ENCODE measurements around the gene USP10. TPM values are rescaled to one million over a fixed set of nuclear protein-coding genes. Genes with fewer than 3 reads are reported as not detected.

Gene USP10
- total RNA-seq, 4 donors from 2014 or later, result 63.0 to 98.4 (median 70.9) TPM

GRCh38 chr16:84714028-84714427 lies 14.2 kb downstream of the USP10 start:
- Histone ChIP-seq H3K27ac (no peak overlapping the region), H3K4me1 (peaks cover 17 to 35% of the 10 kb centered on the region in 2 donors), H3K27me3 (no peaks in the 10 kb centered on the region), H3K36me3 (no peaks in the 10 kb centered on the region), H3K9me3 (no peaks in the 10 kb centered on the region), H3K4me3 (replicated peaks in 1 of 3) (no peak overlapping the region)
- TF ChIP-seq CTCF (IDR thresholded peaks at IDR 0.05), result no peak
- no peak for TF ChIP-seq POLR2A (IDR thresholded peaks at IDR 0.05)
- no peak for DNase-seq
- intact Hi-C loops (cut with DNase I), result no loop called here
- WGBS, 2 donors, result 93 to 95% methylated on average over 6 of the region's 6 CpGs

DNA sequence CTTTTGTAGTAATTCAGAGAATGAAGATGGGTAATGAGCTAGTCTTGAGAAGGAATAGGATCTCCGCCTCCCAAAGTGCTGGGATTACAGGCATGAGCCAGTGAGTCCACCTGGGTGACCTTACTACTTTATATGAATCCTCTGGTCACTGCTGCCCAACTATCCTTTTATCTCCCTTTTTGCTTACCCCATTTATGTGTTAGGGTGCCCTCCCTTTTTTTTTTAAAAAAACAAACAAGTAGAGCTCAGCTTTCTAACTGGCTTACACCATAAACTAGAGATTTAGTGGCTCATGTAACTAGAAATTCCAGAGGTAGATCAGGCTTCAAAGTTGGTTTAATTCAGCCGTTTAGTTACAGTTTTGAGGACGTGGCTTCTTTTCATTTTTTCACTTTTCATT lies 15.6 kb downstream of the USP10 start:
- Histone ChIP-seq H3K4me1 (peaks cover 15 to 27% of the 10 kb centered on the region in 2 donors), H3K4me3 (replicated peaks in 1 of 3) (no peak overlapping the region), H3K36me3 (no peaks in the 10 kb centered on the region), H3K27ac (no peak overlapping the region), H3K9me3 (no peaks in the 10 kb centered on the region), H3K27me3 (no peaks in the 10 kb centered on the region)
- TF ChIP-seq CTCF (IDR thresholded peaks at IDR 0.05) (no peak), POLR2A (IDR thresholded peaks at IDR 0.05) (no peak)
- intact Hi-C loops (cut with DNase I), result no loop called here
- WGBS, 2 donors, result 69 to 78% methylated on average over 3 of the region's 3 CpGs
- no peak for DNase-seq

DNA sequence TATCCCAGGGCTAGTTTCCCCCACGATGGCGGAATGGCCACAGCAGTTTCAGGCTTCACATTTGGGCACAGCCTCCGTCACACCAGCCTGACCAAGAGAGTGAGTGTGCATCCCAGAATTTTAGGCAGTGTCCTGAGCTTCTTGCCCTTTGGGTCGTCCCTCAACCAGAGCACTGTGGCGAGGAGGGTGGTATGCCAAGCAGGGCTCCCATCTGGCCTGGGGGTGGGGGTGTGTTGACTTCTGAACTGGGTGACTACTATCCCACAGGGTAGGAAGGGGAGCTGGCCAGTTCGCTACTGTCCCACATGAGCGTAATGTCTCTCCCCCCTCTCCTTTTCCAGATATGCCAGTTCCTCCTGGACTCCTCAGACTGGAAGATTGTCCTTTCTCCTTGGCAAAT lies 16.1 kb downstream of the USP10 start:
- intact Hi-C loops (cut with DNase I), result no loop called here
- no peak for TF ChIP-seq POLR2A (IDR thresholded peaks at IDR 0.05)
- TF ChIP-seq CTCF (IDR thresholded peaks at IDR 0.05), result no peak
- DNase-seq, result no peak
- peaks cover 13 to 27% of the 10 kb centered on the region in 2 donors for H3K4me1 ChIP-seq
- no peak overlapping the region for H3K4me3 ChIP-seq (replicated peaks in 1 of 3)
- H3K27ac ChIP-seq, result no peak overlapping the region
- H3K27me3 ChIP-seq, result no peaks in the 10 kb centered on the region
- 97% methylated on average over 7 of the region's 7 CpGs for WGBS, 2 donors
- H3K36me3 ChIP-seq, result no peaks in the 10 kb centered on the region
- H3K9me3 ChIP-seq, result no peaks in the 10 kb centered on the region

- no peaks in the 10 kb centered on the region for H3K36me3 ChIP-seq
- H3K9me3 ChIP-seq, result no peaks in the 10 kb centered on the region
- WGBS, 2 donors, result 78 to 93% methylated on average over 7 of the region's 7 CpGs
- TF ChIP-seq POLR2A (IDR thresholded peaks at IDR 0.05) (no peak), CTCF (IDR thresholded peaks at IDR 0.05) (no peak)
- H3K4me3 ChIP-seq (replicated peaks in 1 of 3), result no peak overlapping the region
- peaks cover 13 to 24% of the 10 kb centered on the region in 2 donors for H3K4me1 ChIP-seq
- DNase-seq, result no peak
- intact Hi-C loops (cut with DNase I), result no loop called here
- H3K27ac ChIP-seq, result no peak overlapping the region
- H3K27me3 ChIP-seq, result no peaks in the 10 kb centered on the region
Observed at GRCh38 chr16:84716740-84717139, 16.9 kb downstream of the USP10 start.

DNA sequence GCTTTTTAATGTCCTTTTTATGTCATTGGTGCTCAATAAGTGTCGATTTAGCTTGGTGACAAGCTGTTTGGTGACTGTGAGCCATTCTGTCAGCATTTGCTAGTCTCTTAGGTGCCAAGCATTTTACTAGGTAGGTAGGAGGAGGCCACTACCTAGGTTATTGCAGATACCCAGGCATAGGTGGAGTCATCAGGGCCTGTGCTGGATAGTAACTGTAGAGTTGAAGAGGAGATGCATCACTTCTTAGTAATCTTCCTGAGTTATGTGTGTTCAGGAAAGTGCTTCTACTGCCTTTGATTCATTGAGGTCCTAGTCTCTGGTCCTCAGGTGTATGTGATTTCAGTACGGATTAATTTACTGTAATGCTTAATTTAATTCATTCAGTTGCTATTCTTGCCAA lies 17.7 kb downstream of the USP10 start:
- 96 to 99% methylated on average over 2 of the region's 2 CpGs for WGBS, 2 donors
- Histone ChIP-seq H3K9me3 (no peaks in the 10 kb centered on the region), H3K4me1 (peaks cover 8 to 17% of the 10 kb centered on the region in 2 donors), H3K4me3 (replicated peaks in 1 of 3) (no peak overlapping the region), H3K36me3 (no peaks in the 10 kb centered on the region), H3K27me3 (no peaks in the 10 kb centered on the region), H3K27ac (no peak overlapping the region)
- DNase-seq, result no peak
- intact Hi-C loops (cut with DNase I), result no loop called here
- TF ChIP-seq POLR2A (IDR thresholded peaks at IDR 0.05) (no peak), CTCF (IDR thresholded peaks at IDR 0.05) (no peak)
